ENCODE data around the gene NR2F1. TPM values are rescaled to one million over a fixed set of nuclear protein-coding genes. Genes with fewer than 3 reads are reported as not detected.

Gene NR2F1
- total RNA-seq, 1 donor from 2014 or later: not detected

- H3K27ac Mint-ChIP-seq: no peak overlapping the region
- H3K36me3 Mint-ChIP-seq (ENCODE audit: low read depth): peaks cover 17% of the 10 kb centered on the region
- H3K9me3 Mint-ChIP-seq: no peaks in the 10 kb centered on the region
- H3K4me3 Mint-ChIP-seq: no peak overlapping the region
- H3K4me1 Mint-ChIP-seq: no peaks in the 10 kb centered on the region
- ChIA-PET CTCF (no interaction called here), POLR2A (no interaction called here)
- intact Hi-C loops (cut with micrococcal nuclease): no loop called here
- ATAC-seq (ENCODE audit: low read depth) (no peak), DNase-seq (no peak)
- no peak for TF ChIP-seq CTCF (IDR thresholded peaks at IDR 0.05)
- H3K27me3 Mint-ChIP-seq: no peaks in the 10 kb centered on the region
These were observed 53.0 kb downstream of the NR2F1 start for GRCh38 chr5:93635991-93636390.

DNA sequence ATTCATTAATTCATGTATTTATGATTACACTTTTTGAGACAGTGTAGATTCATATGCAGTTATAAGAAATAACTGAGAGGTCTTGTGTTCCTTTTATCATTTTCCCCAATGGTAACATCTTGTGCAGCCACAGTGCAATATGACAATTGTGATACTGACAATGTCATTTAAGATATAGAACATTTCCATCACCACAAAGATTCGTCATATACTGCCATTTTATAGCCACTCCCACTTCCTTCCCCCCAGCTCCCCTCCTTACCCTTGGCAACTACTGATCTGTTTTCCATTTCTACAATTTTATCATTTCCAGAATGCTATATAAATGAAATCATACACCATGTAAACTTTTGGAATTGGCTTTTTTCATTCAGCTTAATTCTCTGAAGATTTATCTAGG lies 53.8 kb downstream of the NR2F1 start:
- no peak for DNase-seq
- no peaks in the 10 kb centered on the region for H3K9me3 Mint-ChIP-seq
- CTCF ChIA-PET: no interaction called here
- no peak for TF ChIP-seq CTCF (IDR thresholded peaks at IDR 0.05)
- H3K4me3 Mint-ChIP-seq: no peak overlapping the region
- POLR2A ChIA-PET: no interaction called here
- H3K27me3 Mint-ChIP-seq: no peaks in the 10 kb centered on the region
- intact Hi-C loops (cut with micrococcal nuclease): no loop called here
- ATAC-seq (ENCODE audit: low read depth): no peak
- peaks cover 15% of the 10 kb centered on the region for H3K36me3 Mint-ChIP-seq (ENCODE audit: low read depth)
- H3K4me1 Mint-ChIP-seq: no peaks in the 10 kb centered on the region
- H3K27ac Mint-ChIP-seq: no peak overlapping the region

- POLR2A ChIA-PET: no interaction called here
- Mint-ChIP-seq H3K4me3 (no peak overlapping the region), H3K27me3 (no peaks in the 10 kb centered on the region), H3K27ac (no peak overlapping the region), H3K9me3 (no peaks in the 10 kb centered on the region), H3K4me1 (no peaks in the 10 kb centered on the region), H3K36me3 (ENCODE audit: low read depth) (peaks cover 8% of the 10 kb centered on the region)
- TF ChIP-seq CTCF (IDR thresholded peaks at IDR 0.05): no peak
- intact Hi-C loops (cut with micrococcal nuclease): no loop called here
- CTCF ChIA-PET: no interaction called here
- DNase-seq (no peak), ATAC-seq (ENCODE audit: low read depth) (no peak)
These were observed 54.7 kb downstream of the NR2F1 start for GRCh38 chr5:93637697-93638096.

- DNase-seq: no peak
- Mint-ChIP-seq H3K9me3 (no peaks in the 10 kb centered on the region), H3K4me1 (no peaks in the 10 kb centered on the region), H3K27ac (no peak overlapping the region), H3K27me3 (no peaks in the 10 kb centered on the region), H3K36me3 (ENCODE audit: low read depth) (no peaks in the 10 kb centered on the region), H3K4me3 (no peak overlapping the region)
- CTCF ChIA-PET: no interaction called here
- intact Hi-C loops (cut with micrococcal nuclease): no loop called here
- no peak for TF ChIP-seq CTCF (IDR thresholded peaks at IDR 0.05)
- POLR2A ChIA-PET: no interaction called here
- no peak for ATAC-seq (ENCODE audit: low read depth)
These were observed 59.5 kb downstream of the NR2F1 start for GRCh38 chr5:93642526-93642925.

Other genes with a start within 250 kb of the NR2F1 start
- 0.15 TPM in 1 of 2 replicates, not detected in the other for gene NR2F1-AS1, start 2.0 kb upstream of the NR2F1 start, total RNA-seq
- 2.1 and 2.9 TPM in 2 replicates for gene POU5F2, start 158.4 kb downstream of the NR2F1 start, total RNA-seq